ENCODE results near the gene FAM162B.
"Not testable (repeated sequence)": the region's sequence is repeated elsewhere in the genome, so short reads cannot be mapped to it uniquely, and the experiment has no call there.

FAM162B gene

DNA sequence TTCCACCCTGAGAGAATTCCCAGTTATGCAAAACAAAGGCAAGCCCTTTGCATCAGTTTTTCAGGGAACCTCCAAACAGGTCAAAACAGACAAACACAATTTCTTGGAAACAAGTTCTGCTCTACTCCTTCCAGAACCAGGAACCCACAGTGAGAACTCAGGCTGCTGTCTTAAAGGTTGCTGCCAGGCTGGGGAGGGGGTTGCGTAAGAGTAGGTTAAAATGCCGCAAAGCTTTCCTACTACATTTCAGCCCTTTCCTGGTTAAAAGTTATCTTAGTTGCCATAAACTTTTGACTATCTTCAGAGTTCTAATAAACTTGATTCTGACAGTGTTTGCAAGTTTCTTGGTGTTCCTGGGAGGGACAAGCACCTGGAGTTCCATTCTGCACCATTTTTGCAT is 50.8 kb downstream of the FAM162B start:
- no peak for DNase-seq

DNA sequence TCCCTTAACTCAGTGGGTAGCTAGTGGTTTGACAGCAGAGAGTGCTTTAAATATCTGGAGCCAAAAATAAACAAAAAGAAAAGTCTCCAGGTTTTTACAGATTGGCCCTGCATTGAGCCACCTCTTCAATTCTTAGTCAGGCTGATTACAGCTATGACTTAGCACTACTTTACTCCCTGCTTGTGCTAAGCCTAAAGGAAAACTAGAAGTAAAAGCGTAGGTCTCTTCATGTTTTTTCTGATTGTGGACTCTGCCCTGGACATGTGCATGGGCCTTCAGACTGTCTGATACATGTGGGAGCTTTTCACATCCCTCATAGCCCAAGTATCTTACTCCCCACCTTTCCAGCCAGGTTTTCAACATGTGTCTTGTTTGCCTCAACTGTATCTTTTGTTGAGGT is 51.2 kb downstream of the FAM162B start:
- DNase-seq = no peak

DNA sequence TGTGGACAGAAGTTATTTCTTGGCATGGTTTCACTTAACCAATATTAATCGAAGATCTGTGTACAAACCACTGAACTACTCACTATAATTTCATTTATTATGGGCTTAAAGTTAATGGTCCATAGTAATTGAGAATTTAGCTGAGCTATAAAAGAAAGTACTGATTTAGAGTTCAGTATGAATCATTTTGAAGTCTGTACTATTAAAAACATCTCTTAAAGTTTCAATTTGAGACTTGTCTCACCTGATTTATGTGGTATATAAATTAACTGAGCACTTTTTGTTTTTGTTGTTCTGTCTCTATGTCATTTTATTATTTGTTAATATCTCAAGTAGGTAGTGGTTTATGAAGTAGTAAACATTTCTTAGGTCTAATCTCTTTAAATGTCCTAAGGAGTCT is 59.6 kb downstream of the FAM162B start:
- no peak for DNase-seq

DNA sequence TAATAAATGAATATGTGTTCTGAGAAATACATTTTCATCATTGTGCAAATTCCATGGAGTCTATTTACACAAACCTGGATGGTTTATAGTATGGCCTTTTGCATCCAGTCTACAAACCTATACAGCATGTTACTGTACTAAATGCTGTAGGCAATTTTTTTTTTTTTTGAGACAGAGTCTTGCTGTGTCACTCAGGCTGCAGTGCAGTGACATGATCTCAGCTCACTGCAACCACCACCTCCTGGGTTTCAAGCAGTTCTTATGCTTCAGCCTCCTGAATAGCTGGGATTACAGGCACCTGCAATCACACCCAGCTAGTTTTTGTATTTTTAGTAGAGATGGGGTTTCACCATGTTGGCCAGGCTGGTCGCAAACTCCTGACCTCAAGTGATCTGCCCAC is 61.6 kb downstream of the FAM162B start:
- not testable (repeated sequence) for DNase-seq
